MCF 10A (cell line): Measurements from ENCODE around the gene PRPF6. TPM values are rescaled to one million over a fixed set of nuclear protein-coding genes. Genes with fewer than 3 reads are reported as not detected.

ENCODE experiments used
- BruUV-seq: library from RNA; stranded (reverse); fragments of 400-500 nt; replicated peaks from 2 replicates; lab custom pipeline; 2021; lab: Mats Ljungman, UMichigan
- CTCF ChIA-PET: fragments of 300-600 bp; sonication (Branson Sonifier 250); formaldehyde crosslinking; extraction: SDS; loops from one replicate; lab custom pipeline; 2021; ENCODE audit warnings: antibody characterized with exemption, inconsistent platforms; lab: Yijun Ruan, JAX
- POLR2A ChIA-PET: fragments of 300-600, 350-650 bp; sonication (Branson Sonifier 250); formaldehyde crosslinking; extraction: SDS; loops from one replicate; lab custom pipeline; 2020; ENCODE audit warnings: antibody characterized with exemption, inconsistent platforms; lab: Yijun Ruan, JAX
- DNase-seq: peaks from one replicate; pipeline ENCODE4 v3.0.0-alpha.2; 2018; ENCODE audit not compliant: unreplicated experiment
- H3K27ac Mint-ChIP-seq: one replicate; pipeline ENCODE4 v1.8.0; 2022; ENCODE audit warnings: mild to moderate bottlenecking, low read depth, mixed read lengths; ENCODE audit not compliant: unreplicated experiment
- H3K27me3 Mint-ChIP-seq: one replicate; pipeline ENCODE4 v1.8.0; 2022; ENCODE audit warnings: mixed read lengths; ENCODE audit not compliant: insufficient read depth, unreplicated experiment
- H3K36me3 Mint-ChIP-seq: one replicate; pipeline ENCODE4 v1.8.0; 2022; ENCODE audit warnings: mild to moderate bottlenecking, moderate library complexity, mixed read lengths; ENCODE audit not compliant: insufficient read depth, unreplicated experiment
- H3K4me1 Mint-ChIP-seq: one replicate; pipeline ENCODE4 v1.8.0; 2022; ENCODE audit warnings: mixed read lengths; ENCODE audit not compliant: insufficient read depth, unreplicated experiment
- H3K4me3 Mint-ChIP-seq: one replicate; pipeline ENCODE4 v1.8.0; 2022; ENCODE audit warnings: mild to moderate bottlenecking, moderate library complexity, mixed read lengths; ENCODE audit not compliant: unreplicated experiment
- H3K9me3 Mint-ChIP-seq: one replicate; pipeline ENCODE4 v1.8.0; 2022; ENCODE audit warnings: mixed read lengths; ENCODE audit not compliant: unreplicated experiment
- intact Hi-C: fragments of 100-400 bp; cut with micrococcal nuclease; formaldehyde crosslinking; loops from 2 replicates; pipeline ENCODE4 v1.14.1; 2022
- total RNA-seq: library from RNA; stranded (reverse); gene quantifications from 2 replicates; pipeline ENCODE4 v1.2.3, GENCODE V29; 2022
- TF ChIP-seq, protein P1 (sequence below): fragments of 200-600 bp; IDR thresholded peaks from one replicate; pipeline ENCODE4 v1.8.0; 2022; ENCODE audit warnings: antibody characterized with exemption, mild to moderate bottlenecking; ENCODE audit not compliant: unreplicated experiment

The PRPF6 gene
- total RNA-seq, 1 experiment from 2014 or later = 70.9 TPM

- Mint-ChIP-seq H3K36me3 (peaks cover 11% of the 10 kb centered on the region), H3K27ac (peak overlapping the region; percentile 35), H3K9me3 (no peaks in the 10 kb centered on the region), H3K4me1 (peaks cover 20% of the 10 kb centered on the region), H3K27me3 (no peaks in the 10 kb centered on the region), H3K4me3 (peak overlapping the region; percentile 14)
- no peak for DNase-seq
- TF ChIP-seq, protein P1, sequence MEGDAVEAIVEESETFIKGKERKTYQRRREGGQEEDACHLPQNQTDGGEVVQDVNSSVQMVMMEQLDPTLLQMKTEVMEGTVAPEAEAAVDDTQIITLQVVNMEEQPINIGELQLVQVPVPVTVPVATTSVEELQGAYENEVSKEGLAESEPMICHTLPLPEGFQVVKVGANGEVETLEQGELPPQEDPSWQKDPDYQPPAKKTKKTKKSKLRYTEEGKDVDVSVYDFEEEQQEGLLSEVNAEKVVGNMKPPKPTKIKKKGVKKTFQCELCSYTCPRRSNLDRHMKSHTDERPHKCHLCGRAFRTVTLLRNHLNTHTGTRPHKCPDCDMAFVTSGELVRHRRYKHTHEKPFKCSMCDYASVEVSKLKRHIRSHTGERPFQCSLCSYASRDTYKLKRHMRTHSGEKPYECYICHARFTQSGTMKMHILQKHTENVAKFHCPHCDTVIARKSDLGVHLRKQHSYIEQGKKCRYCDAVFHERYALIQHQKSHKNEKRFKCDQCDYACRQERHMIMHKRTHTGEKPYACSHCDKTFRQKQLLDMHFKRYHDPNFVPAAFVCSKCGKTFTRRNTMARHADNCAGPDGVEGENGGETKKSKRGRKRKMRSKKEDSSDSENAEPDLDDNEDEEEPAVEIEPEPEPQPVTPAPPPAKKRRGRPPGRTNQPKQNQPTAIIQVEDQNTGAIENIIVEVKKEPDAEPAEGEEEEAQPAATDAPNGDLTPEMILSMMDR = no peak
- ChIA-PET POLR2A (interaction anchor here (0.5 to 3.8 kb wide), 11 partner anchors 9 to 1690 kb away, joined by 3 to 26 read pairs (median 3); partner anchors contain the start of genes LKAAEAR1, PRPF6, SAMD10 and TCEA2), CTCF (interaction anchor here (0.6 to 10.8 kb wide), 16 partner anchors 10 to 501 kb away, joined by 3 to 284 read pairs (median 8); partner anchors contain the start of genes OPRL1, RGS19 and TCEA2)
- intact Hi-C loops = no loop called here
- no TSS peak for BruUV-seq
Measured at GRCh38 chr20:64040231-64041039, 59.5 kb downstream of the PRPF6 start.

- intact Hi-C loops = no loop called here
- Mint-ChIP-seq H3K9me3 (no peaks in the 10 kb centered on the region), H3K36me3 (peaks cover 7% of the 10 kb centered on the region), H3K4me3 (no peak overlapping the region), H3K27me3 (no peaks in the 10 kb centered on the region), H3K4me1 (peaks cover 27% of the 10 kb centered on the region), H3K27ac (peak overlapping the region; percentile 27)
- POLR2A ChIA-PET = interaction anchor here (0.6 to 3.8 kb wide), 10 partner anchors 10 to 1691 kb away, joined by 3 to 26 read pairs (median 3); partner anchors contain the start of genes PRPF6, SAMD10, TCEA2 and UCKL1
- CTCF ChIA-PET = interaction anchor here (1.6 to 10.8 kb wide), 5 partner anchors 15 to 79 kb away, joined by 6 to 284 read pairs (median 37); partner anchors contain the start of genes OPRL1, RGS19 and TCEA2
- TF ChIP-seq, protein P1 = no peak
- BruUV-seq = no TSS peak
- DNase-seq = no peak
Measured at GRCh38 chr20:64041040-64041780, 60.3 kb downstream of the PRPF6 start.

DNA sequence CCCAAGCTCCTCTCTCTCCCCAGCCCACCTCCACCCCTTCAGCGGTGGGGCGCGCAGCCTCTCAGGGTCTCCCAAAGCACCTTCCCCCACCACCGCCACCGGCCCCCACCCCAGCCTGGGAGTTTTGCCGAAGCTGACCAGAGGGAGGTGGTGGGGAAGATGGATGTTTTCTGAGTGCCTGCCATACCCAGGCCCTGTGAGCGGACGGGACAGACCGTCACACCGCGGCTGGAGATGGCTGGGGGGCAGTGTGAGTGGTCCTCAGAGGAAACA lies 60.8 kb downstream of the PRPF6 start:
- Mint-ChIP-seq H3K9me3 (no peaks in the 10 kb centered on the region), H3K27ac (no peak overlapping the region), H3K4me1 (peaks cover 27% of the 10 kb centered on the region), H3K4me3 (no peak overlapping the region), H3K27me3 (no peaks in the 10 kb centered on the region), H3K36me3 (peaks cover 7% of the 10 kb centered on the region)
- CTCF ChIA-PET = interaction anchor here (4.0 to 10.8 kb wide), 3 partner anchors 15 to 78 kb away, joined by 37 to 284 read pairs (median 49); partner anchors contain the start of gene TCEA2
- DNase-seq = no peak
- TF ChIP-seq, protein P1 = no peak
- intact Hi-C loops = no loop called here
- BruUV-seq = no TSS peak
- POLR2A ChIA-PET = interaction anchor here (0.7 to 3.8 kb wide), 3 partner anchors 10 to 86 kb away, joined by 3 to 26 read pairs (median 5); partner anchors contain the start of genes PRPF6, SAMD10 and UCKL1
